ENCODE results near the gene DPP6. TPM values are rescaled to one million over a fixed set of nuclear protein-coding genes. Genes with fewer than 3 reads are reported as not detected.

The DPP6 gene
- total RNA-seq, 2 experiments from 2014 or later, result not detected

DNA sequence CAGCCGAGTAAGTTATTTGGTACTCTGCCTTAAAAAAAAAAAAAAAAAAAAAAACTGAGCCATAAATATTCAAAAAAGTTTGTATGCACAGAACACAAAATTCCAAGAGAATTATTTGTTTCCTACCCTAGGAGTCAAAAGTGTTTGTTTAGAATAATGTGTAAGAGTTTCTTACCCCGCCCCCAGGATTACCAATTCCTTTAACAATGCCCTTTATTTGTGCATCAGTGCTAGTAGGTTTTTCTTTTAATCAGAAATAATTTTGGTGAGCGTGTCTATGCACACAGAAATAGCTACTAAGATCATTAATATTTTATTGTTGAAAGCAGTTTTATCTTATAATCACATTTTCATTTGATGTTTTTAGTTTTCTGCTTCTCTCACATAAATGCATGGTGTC is 374.6 kb downstream of the DPP6 start:
- CTCF ChIA-PET, result no interaction called here
- Mint-ChIP-seq H3K27me3 (no peaks in the 10 kb centered on the region), H3K36me3 (no peaks in the 10 kb centered on the region), H3K4me3 (no peak overlapping the region), H3K4me1 (ENCODE audit: low read depth) (no peaks in the 10 kb centered on the region), H3K9me3 (no peaks in the 10 kb centered on the region), H3K27ac (no peak overlapping the region)
- DNase-seq, result no peak
- POLR2A ChIA-PET, result no interaction called here
- intact Hi-C loops (cut with micrococcal nuclease), result no loop called here

DNA sequence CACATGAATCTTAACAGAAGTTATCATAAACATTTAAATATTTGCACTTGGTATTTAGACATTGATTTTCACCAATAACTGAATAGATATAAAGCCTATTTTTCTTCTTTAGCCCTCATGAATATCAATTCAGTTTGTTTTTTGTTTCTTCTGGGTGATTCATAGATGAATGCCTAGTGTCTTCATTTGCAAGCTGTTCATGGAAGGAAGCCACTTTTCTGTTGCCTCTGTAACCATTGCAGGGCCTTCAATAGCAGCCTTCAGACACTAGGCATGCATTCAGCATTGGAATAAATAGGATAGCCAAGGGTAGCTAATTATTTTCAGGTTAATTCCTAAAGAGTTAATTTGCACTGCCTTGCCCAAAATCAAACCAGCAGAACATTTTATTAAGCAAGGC is 375.3 kb downstream of the DPP6 start:
- DNase-seq, result no peak
- CTCF ChIA-PET, result no interaction called here
- intact Hi-C loops (cut with micrococcal nuclease), result no loop called here
- Mint-ChIP-seq H3K27ac (no peak overlapping the region), H3K9me3 (no peaks in the 10 kb centered on the region), H3K4me3 (no peak overlapping the region), H3K36me3 (no peaks in the 10 kb centered on the region), H3K4me1 (ENCODE audit: low read depth) (no peaks in the 10 kb centered on the region), H3K27me3 (no peaks in the 10 kb centered on the region)
- POLR2A ChIA-PET, result no interaction called here

DNA sequence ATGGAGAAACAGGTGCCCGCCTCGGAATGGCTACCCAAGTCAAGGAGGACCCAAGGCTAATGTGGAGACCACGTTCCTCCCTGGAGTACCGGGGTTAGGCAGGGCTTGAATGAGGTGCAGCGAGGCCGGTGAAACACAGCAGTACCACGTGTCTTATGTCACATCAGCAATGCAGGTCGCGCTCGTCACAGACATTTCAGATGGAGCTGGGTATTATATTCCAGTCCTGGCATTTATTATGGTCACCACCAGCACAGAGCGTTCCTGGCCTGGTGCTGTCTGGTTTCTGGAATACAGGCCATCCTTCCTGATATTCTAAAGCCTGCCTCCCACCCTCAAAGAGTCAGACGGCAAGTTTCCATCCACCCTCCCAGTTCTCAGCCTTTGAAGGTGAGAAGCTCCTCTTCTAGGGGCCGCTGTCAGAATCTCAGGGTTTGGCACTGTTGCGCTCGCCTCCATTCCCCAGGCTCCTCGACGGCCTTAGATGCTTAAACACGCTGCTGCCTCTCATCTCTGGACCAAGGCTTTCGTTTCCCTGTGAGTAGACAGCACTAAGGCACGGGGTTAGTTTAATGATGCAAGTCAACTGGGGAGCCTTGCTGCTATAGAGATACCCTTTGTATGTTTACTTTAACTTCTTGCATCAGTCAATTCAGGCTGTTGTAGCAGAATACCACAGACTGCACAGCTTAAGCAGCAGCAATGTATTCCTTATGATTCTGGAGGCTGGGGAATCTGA is 377.6 kb downstream of the DPP6 start:
- intact Hi-C loops (cut with micrococcal nuclease), result no loop called here
- H3K4me3 Mint-ChIP-seq, result no peak overlapping the region
- H3K27me3 Mint-ChIP-seq, result no peaks in the 10 kb centered on the region
- DNase-seq, result no peak
- CTCF ChIA-PET, result no interaction called here
- no peaks in the 10 kb centered on the region for H3K9me3 Mint-ChIP-seq
- H3K27ac Mint-ChIP-seq, result no peak overlapping the region
- no peaks in the 10 kb centered on the region for H3K4me1 Mint-ChIP-seq (ENCODE audit: low read depth)
- POLR2A ChIA-PET, result no interaction called here
- no peaks in the 10 kb centered on the region for H3K36me3 Mint-ChIP-seq

DNA sequence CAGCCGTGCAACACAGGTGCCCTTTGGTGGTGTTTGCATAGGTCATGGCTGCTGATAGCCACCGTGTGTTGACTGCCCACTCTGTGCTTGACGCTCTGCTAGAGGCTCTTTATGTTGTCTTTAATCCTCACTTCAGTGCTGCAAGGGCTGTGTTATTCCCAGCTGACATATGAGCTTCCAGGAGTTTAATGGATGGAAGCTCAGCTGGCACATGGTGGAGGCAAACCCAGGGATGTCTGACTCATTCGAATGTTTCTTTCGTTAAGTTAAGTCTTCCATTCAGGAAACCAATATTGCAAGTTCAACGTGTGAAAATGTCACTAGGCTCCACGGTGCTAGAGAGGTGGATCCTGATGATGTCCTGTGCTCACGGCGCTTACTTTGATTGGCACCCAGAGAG is 378.4 kb downstream of the DPP6 start:
- no peak for DNase-seq
- CTCF ChIA-PET, result no interaction called here
- Mint-ChIP-seq H3K4me3 (no peak overlapping the region), H3K4me1 (ENCODE audit: low read depth) (no peaks in the 10 kb centered on the region), H3K9me3 (no peaks in the 10 kb centered on the region), H3K27me3 (no peaks in the 10 kb centered on the region), H3K27ac (no peak overlapping the region), H3K36me3 (no peaks in the 10 kb centered on the region)
- intact Hi-C loops (cut with micrococcal nuclease), result no loop called here
- POLR2A ChIA-PET, result no interaction called here

DNA sequence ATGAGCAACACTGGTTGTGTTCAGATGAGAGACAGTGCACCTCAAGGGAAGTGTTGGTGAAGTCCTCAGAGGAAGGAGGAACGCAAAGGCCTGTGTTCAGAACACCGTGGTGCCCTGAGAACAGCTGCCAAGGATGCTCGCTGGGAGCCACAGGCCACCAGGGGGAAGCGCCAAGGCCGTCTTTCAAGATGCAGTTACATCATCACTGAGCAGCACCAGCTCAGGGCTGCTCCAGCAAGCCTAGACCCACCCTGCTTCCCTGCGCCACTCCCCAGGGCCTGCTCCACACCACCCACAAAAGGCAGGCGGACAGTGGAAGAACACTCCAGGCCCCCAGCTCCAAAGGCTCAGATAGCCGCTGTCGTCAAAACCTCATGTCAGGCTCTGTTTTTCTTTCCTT is 378.8 kb downstream of the DPP6 start:
- Mint-ChIP-seq H3K27me3 (no peaks in the 10 kb centered on the region), H3K4me3 (no peak overlapping the region), H3K9me3 (no peaks in the 10 kb centered on the region), H3K27ac (no peak overlapping the region), H3K36me3 (no peaks in the 10 kb centered on the region), H3K4me1 (ENCODE audit: low read depth) (no peaks in the 10 kb centered on the region)
- ChIA-PET POLR2A (no interaction called here), CTCF (no interaction called here)
- no peak for DNase-seq
- intact Hi-C loops (cut with micrococcal nuclease), result no loop called here

DNA sequence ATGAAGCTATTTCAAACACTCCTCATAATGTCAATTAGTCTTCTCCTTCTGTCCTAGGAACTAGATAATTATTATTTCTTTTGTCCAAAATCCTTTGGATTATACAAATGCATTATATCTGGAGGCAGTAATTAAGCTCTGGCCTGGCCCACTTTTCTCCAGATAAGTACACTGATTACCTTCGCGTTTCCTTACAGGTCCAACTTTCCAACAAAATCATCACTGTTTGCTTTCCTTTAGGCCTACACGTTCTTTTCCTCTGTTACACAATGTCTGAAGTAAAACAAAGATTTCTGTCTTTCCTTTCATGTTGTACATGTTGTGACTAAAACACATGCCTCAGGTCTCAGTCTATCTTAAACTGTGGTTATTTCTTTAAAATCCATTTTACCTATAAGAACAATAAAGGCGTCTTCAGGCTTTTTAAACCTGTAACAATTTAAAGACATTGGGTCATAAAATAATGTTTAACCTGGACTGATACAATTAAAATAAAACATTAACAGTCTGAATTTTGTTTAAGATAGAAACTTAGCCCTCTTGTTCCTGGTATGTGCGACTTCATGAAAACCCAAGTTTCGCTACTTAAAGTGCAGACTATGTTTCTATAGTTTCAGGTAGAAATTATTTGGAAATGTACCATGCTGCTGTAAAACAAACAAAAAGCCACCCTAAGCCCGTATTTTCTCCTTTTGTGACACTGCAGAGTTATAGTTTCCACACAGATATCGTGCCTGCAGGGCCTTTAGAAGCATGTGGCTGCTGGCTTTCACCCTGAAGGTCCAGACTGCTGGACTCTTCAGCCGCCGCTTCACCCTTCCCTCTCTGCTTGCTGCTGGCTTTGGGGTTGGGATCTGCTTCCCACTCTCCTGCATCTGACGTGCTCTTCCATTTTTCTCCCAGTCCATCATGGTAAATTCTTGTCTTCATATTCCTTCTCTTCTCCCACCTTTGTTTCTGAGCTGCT is 381.7 kb downstream of the DPP6 start:
- intact Hi-C loops (cut with micrococcal nuclease), result no loop called here
- no peak overlapping the region for H3K4me3 Mint-ChIP-seq
- H3K27ac Mint-ChIP-seq, result no peak overlapping the region
- CTCF ChIA-PET, result no interaction called here
- POLR2A ChIA-PET, result no interaction called here
- no peaks in the 10 kb centered on the region for H3K27me3 Mint-ChIP-seq
- H3K4me1 Mint-ChIP-seq (ENCODE audit: low read depth), result no peaks in the 10 kb centered on the region
- H3K9me3 Mint-ChIP-seq, result no peaks in the 10 kb centered on the region
- DNase-seq, result no peak
- no peaks in the 10 kb centered on the region for H3K36me3 Mint-ChIP-seq

DNA sequence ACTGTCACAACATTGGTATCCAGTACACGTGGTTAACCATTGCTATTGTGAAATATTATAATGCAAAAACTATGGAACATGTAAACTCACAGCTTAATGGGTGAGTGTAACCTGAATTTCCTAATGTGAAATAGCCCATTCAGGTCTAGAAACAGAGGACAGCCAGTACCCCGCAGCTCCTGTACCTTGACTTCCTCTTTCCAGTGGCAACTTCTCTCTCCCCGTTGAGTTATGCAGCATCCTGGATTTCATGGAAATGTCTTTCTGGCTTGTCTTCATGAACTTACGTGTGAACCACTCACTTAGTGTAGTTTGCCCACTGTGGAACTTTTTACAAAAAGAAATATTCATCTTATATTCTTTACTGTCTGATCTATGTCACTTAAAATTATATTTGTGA is 384.4 kb downstream of the DPP6 start:
- intact Hi-C loops (cut with micrococcal nuclease), result no loop called here
- CTCF ChIA-PET, result no interaction called here
- POLR2A ChIA-PET, result no interaction called here
- DNase-seq, result no peak
- H3K4me1 Mint-ChIP-seq (ENCODE audit: low read depth), result no peaks in the 10 kb centered on the region
- H3K36me3 Mint-ChIP-seq, result no peaks in the 10 kb centered on the region
- no peaks in the 10 kb centered on the region for H3K27me3 Mint-ChIP-seq
- no peaks in the 10 kb centered on the region for H3K9me3 Mint-ChIP-seq
- H3K4me3 Mint-ChIP-seq, result no peak overlapping the region
- H3K27ac Mint-ChIP-seq, result no peak overlapping the region

DNA sequence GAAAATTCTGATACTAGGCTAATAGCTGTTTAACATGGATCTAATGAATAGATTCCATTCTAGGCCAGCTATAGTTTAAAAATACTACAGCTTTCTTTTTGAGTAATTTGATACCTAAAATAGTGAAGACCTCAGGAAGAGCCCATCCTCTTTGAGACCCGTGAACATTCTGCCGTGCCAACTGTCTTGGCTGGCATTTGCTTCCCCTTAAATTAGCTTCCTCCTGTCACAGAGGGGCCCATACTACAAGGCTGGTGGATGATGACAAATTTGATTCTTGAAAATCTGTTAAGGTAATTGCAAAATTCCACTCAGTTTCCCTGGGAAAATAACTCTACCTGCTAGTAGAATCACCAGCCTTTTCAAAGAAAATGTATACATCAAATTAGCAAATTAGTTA is 385.0 kb downstream of the DPP6 start:
- ChIA-PET CTCF (no interaction called here), POLR2A (no interaction called here)
- intact Hi-C loops (cut with micrococcal nuclease), result no loop called here
- Mint-ChIP-seq H3K27ac (no peak overlapping the region), H3K4me1 (ENCODE audit: low read depth) (no peaks in the 10 kb centered on the region), H3K9me3 (no peaks in the 10 kb centered on the region), H3K4me3 (no peak overlapping the region), H3K36me3 (no peaks in the 10 kb centered on the region), H3K27me3 (no peaks in the 10 kb centered on the region)
- no peak for DNase-seq

DNA sequence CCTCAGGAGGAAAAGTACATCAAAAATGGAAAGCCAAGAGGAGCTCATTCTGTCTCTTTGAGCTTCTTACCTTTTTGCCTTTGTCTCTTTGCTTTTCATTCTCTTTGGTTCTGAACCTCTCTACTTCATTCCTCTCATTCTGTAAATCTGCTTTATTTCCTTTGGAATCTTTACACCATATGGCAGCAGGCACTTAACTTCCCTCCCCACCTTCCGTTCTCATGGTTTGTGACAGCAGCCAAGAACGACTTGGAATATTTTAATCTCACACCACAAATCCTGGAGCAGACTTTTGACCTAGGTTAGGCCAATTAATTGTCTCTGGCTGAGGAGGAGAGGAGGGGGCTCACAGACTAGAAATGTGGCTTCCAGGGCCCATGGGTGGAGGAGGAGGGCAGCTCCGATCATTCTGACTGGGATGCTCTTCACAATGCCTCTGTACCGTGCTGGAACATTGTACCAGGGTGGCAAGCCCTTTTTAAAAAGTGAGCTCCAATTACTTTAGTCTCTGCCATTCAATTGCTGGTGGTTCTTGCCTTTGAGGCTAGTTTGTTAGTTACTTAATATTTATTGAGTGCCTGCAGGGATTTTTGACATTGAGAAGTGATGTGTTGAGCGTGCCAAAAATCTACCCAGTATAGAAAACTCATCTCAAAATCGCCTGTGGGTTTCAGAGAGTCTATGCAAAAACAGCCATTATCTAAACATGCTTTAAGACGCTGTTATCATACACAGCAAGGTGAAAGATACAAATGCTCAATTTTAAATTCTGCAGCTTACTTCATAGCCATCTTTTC is 386.6 kb downstream of the DPP6 start:
- ChIA-PET POLR2A (no interaction called here), CTCF (no interaction called here)
- Mint-ChIP-seq H3K36me3 (no peaks in the 10 kb centered on the region), H3K27me3 (no peaks in the 10 kb centered on the region), H3K4me1 (ENCODE audit: low read depth) (no peaks in the 10 kb centered on the region), H3K4me3 (no peak overlapping the region), H3K9me3 (peaks cover 2% of the 10 kb centered on the region), H3K27ac (no peak overlapping the region)
- no peak for DNase-seq
- intact Hi-C loops (cut with micrococcal nuclease), result no loop called here

DNA sequence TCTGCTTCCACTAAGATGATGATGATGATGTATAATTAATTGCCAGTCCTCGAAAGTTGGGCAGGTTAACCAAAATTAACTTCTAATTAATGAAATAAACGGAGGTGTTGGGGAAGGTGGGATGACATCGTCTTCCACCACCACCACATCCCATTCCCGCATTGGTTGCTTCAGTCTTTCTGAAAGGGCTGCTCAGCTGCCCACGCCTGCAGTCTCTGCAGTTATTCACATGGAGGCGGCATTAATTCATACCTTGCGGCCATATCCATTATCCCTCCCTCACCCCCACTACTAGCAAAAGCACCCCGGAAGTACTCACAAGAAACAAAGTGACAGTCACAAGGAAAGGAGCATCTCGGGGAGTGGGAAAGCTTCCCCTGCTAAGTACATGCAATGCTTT is 387.9 kb downstream of the DPP6 start:
- no peak for DNase-seq
- Mint-ChIP-seq H3K9me3 (peaks cover 2% of the 10 kb centered on the region), H3K4me1 (ENCODE audit: low read depth) (no peaks in the 10 kb centered on the region), H3K27me3 (no peaks in the 10 kb centered on the region), H3K27ac (no peak overlapping the region), H3K36me3 (no peaks in the 10 kb centered on the region), H3K4me3 (no peak overlapping the region)
- POLR2A ChIA-PET, result no interaction called here
- intact Hi-C loops (cut with micrococcal nuclease), result no loop called here
- CTCF ChIA-PET, result no interaction called here

DNA sequence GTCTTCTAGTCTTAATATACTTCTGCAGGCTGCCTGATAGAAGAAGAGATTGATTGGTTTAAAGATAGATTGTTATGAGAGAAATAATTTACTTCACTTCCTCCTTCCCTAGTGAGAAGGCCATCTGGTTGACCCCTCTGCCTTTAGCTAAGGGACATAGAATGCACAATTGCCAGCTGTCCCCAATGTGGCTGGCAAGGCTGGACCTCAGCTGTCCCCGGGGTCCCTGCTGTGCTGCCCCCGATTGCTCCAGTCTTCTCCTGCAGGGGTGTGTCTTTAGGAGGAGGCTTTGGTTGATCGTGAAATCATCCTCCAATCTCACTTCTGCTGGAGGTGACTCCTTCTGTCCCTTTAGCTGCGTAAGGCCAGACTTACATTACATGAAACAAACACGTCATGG is 388.5 kb downstream of the DPP6 start:
- no peaks in the 10 kb centered on the region for H3K27me3 Mint-ChIP-seq
- H3K36me3 Mint-ChIP-seq, result no peaks in the 10 kb centered on the region
- ChIA-PET CTCF (no interaction called here), POLR2A (no interaction called here)
- H3K9me3 Mint-ChIP-seq, result peaks cover 4% of the 10 kb centered on the region
- no peak overlapping the region for H3K27ac Mint-ChIP-seq
- H3K4me3 Mint-ChIP-seq, result no peak overlapping the region
- intact Hi-C loops (cut with micrococcal nuclease), result no loop called here
- DNase-seq, result no peak
- no peaks in the 10 kb centered on the region for H3K4me1 Mint-ChIP-seq (ENCODE audit: low read depth)

DNA sequence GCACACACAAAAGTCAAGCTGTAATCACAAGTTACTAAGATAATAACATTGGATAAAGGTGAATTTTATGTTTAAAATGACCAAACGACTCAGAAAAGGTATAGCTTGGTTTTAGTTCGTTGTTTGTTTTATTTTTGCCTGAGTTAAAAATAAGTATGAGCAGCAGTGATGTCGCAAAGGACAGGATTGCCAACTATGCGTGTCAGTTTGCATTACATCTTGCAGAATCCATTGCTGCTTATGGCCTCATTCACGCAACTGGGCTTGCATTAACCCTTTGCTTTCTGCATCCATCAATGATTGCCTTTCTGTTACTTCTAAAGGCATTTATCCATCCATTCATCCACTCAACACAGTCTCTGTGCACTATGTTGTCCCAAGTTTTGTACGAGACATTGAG is 389.6 kb downstream of the DPP6 start:
- Mint-ChIP-seq H3K4me1 (ENCODE audit: low read depth) (no peaks in the 10 kb centered on the region), H3K36me3 (no peaks in the 10 kb centered on the region), H3K9me3 (peaks cover 10% of the 10 kb centered on the region), H3K27ac (no peak overlapping the region), H3K27me3 (no peaks in the 10 kb centered on the region), H3K4me3 (no peak overlapping the region)
- CTCF ChIA-PET, result no interaction called here
- POLR2A ChIA-PET, result no interaction called here
- no peak for DNase-seq
- intact Hi-C loops (cut with micrococcal nuclease), result no loop called here
